Muscle layer of colon (tissue), 2 donors: ENCODE results near the gene PAPLN.
"Not testable (repeated sequence)": the region's sequence is repeated elsewhere in the genome, so short reads cannot be mapped to it uniquely, and the experiment has no call there.

Source experiments
- H3K27ac ChIP-seq: one replicate; pipeline ENCODE4 v1.7.0; 2013; ENCODE audit warnings: low read depth, mild to moderate bottlenecking, low read length, moderate library complexity
- H3K27me3 ChIP-seq, 2 donors: one replicate each; pipeline ENCODE4 v1.7.0; 2013; ENCODE audit warnings: low read length in 2 of 2, mild to moderate bottlenecking in 2 of 2; ENCODE audit not compliant: insufficient read depth in 2 of 2, control insufficient read depth in 1 of 2
- H3K36me3 ChIP-seq: one replicate; pipeline ENCODE4 v1.7.0; 2013; ENCODE audit warnings: mild to moderate bottlenecking, low read length; ENCODE audit not compliant: insufficient read depth
- H3K4me1 ChIP-seq: one replicate; pipeline ENCODE4 v1.7.0; 2013; ENCODE audit warnings: mild to moderate bottlenecking, low read length; ENCODE audit not compliant: insufficient read depth
- H3K4me3 ChIP-seq, 2 donors: one replicate each; pipeline ENCODE4 v1.7.0; 2013; ENCODE audit warnings: low read length in 2 of 2, low read depth in 1 of 2, mild to moderate bottlenecking in 1 of 2, moderate library complexity in 1 of 2
- H3K9ac ChIP-seq: one replicate; pipeline ENCODE4 v1.7.0; 2013; ENCODE audit warnings: low read length
- H3K9me3 ChIP-seq: one replicate; pipeline ENCODE4 v1.7.0; 2013; ENCODE audit warnings: mild to moderate bottlenecking, low read length
- donor health status: abdominal sarcoma.
- donor health status: Adenocarcinoma of cecum.

The PAPLN gene

GRCh38 chr14:73309207-73309606 lies 71.9 kb downstream of the PAPLN start:
- not testable (repeated sequence) for H3K4me3 ChIP-seq, H3K27ac ChIP-seq, H3K27me3 ChIP-seq, H3K9me3 ChIP-seq, H3K4me1 ChIP-seq, H3K36me3 ChIP-seq, H3K9ac ChIP-seq

- H3K36me3 ChIP-seq: no peaks in the 10 kb centered on the region
- H3K9me3 ChIP-seq: no peaks in the 10 kb centered on the region
- H3K9ac ChIP-seq: no peak overlapping the region
- no peaks in the 10 kb centered on the region for H3K27me3 ChIP-seq
- H3K27ac ChIP-seq: no peak overlapping the region
- no peaks in the 10 kb centered on the region for H3K4me1 ChIP-seq
- H3K4me3 ChIP-seq: no peak overlapping the region
These were observed 74.4 kb downstream of the PAPLN start for GRCh38 chr14:73311708-73312030.

GRCh38 chr14:73312687-73313086 lies 75.4 kb downstream of the PAPLN start:
- H3K27me3 ChIP-seq: no peaks in the 10 kb centered on the region
- no peak overlapping the region for H3K27ac ChIP-seq
- no peak overlapping the region for H3K9ac ChIP-seq
- H3K9me3 ChIP-seq: no peaks in the 10 kb centered on the region
- H3K4me3 ChIP-seq: no peak overlapping the region
- no peaks in the 10 kb centered on the region for H3K4me1 ChIP-seq
- H3K36me3 ChIP-seq: no peaks in the 10 kb centered on the region

GRCh38 chr14:73313151-73313550 lies 75.8 kb downstream of the PAPLN start:
- Histone ChIP-seq H3K4me3 (no peak overlapping the region), H3K36me3 (no peaks in the 10 kb centered on the region), H3K4me1 (no peaks in the 10 kb centered on the region), H3K9me3 (no peaks in the 10 kb centered on the region), H3K27me3 (no peaks in the 10 kb centered on the region), H3K9ac (no peak overlapping the region), H3K27ac (no peak overlapping the region)

GRCh38 chr14:73323896-73324399 lies 86.6 kb downstream of the PAPLN start:
- Histone ChIP-seq H3K4me1 (no peaks in the 10 kb centered on the region), H3K27me3 (no peaks in the 10 kb centered on the region), H3K9ac (no peak overlapping the region), H3K27ac (no peak overlapping the region), H3K9me3 (no peaks in the 10 kb centered on the region), H3K4me3 (no peak overlapping the region), H3K36me3 (peaks cover 5% of the 10 kb centered on the region)
